Neural cell (in vitro differentiated cells): ENCODE results near the gene UMODL1. TPM values are rescaled to one million over a fixed set of nuclear protein-coding genes. Genes with fewer than 3 reads are reported as not detected.
A peak's percentile ranks its signal among the peaks of the same experiment; 100 is the strongest.

Source experiments
- H2AFZ ChIP-seq: fragments of 200-600, 300-800 bp; sonication (generic), shearing (Covaris generic); 2 replicates; pipeline ENCODE4 v1.6.0; 2014; ENCODE audit warnings: low read depth, mild to moderate bottlenecking, antibody characterized with exemption, low read length, moderate library complexity
- H3F3A ChIP-seq: fragments of 200-600 bp; shearing (Covaris generic); 2 replicates; pipeline ENCODE4 v1.6.1; 2016; ENCODE audit warnings: mild to moderate bottlenecking, moderate library complexity, mixed read lengths, antibody characterized with exemption, low read length; ENCODE audit not compliant: insufficient read depth, poor library complexity, severe bottlenecking
- H3K27ac ChIP-seq: fragments of 200-600, 300-800 bp; sonication (generic), shearing (Covaris generic); 2 replicates; pipeline ENCODE4 v1.5.1; 2014; ENCODE audit warnings: mild to moderate bottlenecking, low read length, moderate library complexity
- H3K27me3 ChIP-seq: fragments of 300-800, 200-600 bp; sonication (generic), shearing (Covaris generic); 2 replicates; pipeline ENCODE4 v1.6.0; 2014; ENCODE audit warnings: mild to moderate bottlenecking, low read depth, low read length, moderate library complexity; ENCODE audit not compliant: insufficient read depth
- H3K36me3 ChIP-seq: fragments of 300-800, 200-600 bp; sonication (generic), shearing (Covaris generic); 2 replicates; pipeline ENCODE4 v1.5.1; 2014; ENCODE audit warnings: mild to moderate bottlenecking, antibody characterized with exemption, low read length, moderate library complexity; ENCODE audit not compliant: insufficient read depth
- H3K4me2 ChIP-seq: fragments of 300-800, 200-600 bp; sonication (generic), shearing (Covaris generic); 2 replicates; pipeline ENCODE4 v1.6.0; 2014; ENCODE audit warnings: mild to moderate bottlenecking, low read length
- H3K4me3 ChIP-seq: fragments of 300-800, 200-600 bp; sonication (generic), shearing (Covaris generic); 2 replicates; pipeline ENCODE4 v1.5.1; 2014; ENCODE audit warnings: mild to moderate bottlenecking, low read length, moderate library complexity
- H3K79me2 ChIP-seq: fragments of 200-600 bp; shearing (Covaris generic); replicated peaks from 2 replicates; pipeline ENCODE4 v1.6.0; 2014; ENCODE audit warnings: mild to moderate bottlenecking, low read length, moderate library complexity; ENCODE audit not compliant: insufficient read depth
- H3K9ac ChIP-seq: fragments of 300-800, 200-600 bp; sonication (generic), shearing (Covaris generic); 2 replicates; pipeline ENCODE4 v1.6.1; 2016; ENCODE audit warnings: mild to moderate bottlenecking, low read length, mixed read lengths
- H3K9me2 ChIP-seq: fragments of 200-600 bp; shearing (Covaris generic); 2 replicates; pipeline ENCODE4 v1.6.1; 2016; ENCODE audit warnings: mild to moderate bottlenecking, low read length, mixed read lengths; ENCODE audit not compliant: insufficient read depth
- H3K9me3 ChIP-seq: fragments of 200-600, 300-800 bp; sonication (generic), shearing (Covaris generic); 2 replicates; pipeline ENCODE4 v1.6.1; 2016; ENCODE audit warnings: mild to moderate bottlenecking, mixed run types, low read length, moderate library complexity, mixed read lengths
- H4K20me1 ChIP-seq: fragments of 200-600 bp; shearing (Covaris generic); 2 replicates; pipeline ENCODE4 v1.6.1; 2016; ENCODE audit warnings: mild to moderate bottlenecking, mixed run types; ENCODE audit not compliant: insufficient read depth
- EP300 ChIP-seq: fragments of 450-650 bp; conservative IDR thresholded peaks from 2 replicates; pipeline ENCODE4 v1.6.1; 2014; ENCODE audit warnings: antibody characterized with exemption, mild to moderate bottlenecking, moderate library complexity; ENCODE audit not compliant: poor library complexity, severe bottlenecking
- MXI1 ChIP-seq: fragments of 450-650 bp; conservative IDR thresholded peaks from 2 replicates; pipeline ENCODE4 v1.6.1; 2014; ENCODE audit warnings: antibody characterized with exemption, mild to moderate bottlenecking; ENCODE audit not compliant: poor library complexity, severe bottlenecking
- POLR2AphosphoS5 ChIP-seq: IDR thresholded peaks from 2 replicates; pipeline ENCODE4 v1.6.1; 2012
- RAD21 ChIP-seq: fragments of 450-650 bp; conservative IDR thresholded peaks from 2 replicates; pipeline ENCODE4 v1.6.1; 2014; ENCODE audit warnings: antibody characterized with exemption, mild to moderate bottlenecking, moderate library complexity
- SMC3 ChIP-seq: fragments of 450-650 bp; conservative IDR thresholded peaks from 2 replicates; pipeline ENCODE4 v1.6.1; 2014; ENCODE audit warnings: antibody characterized with exemption, mild to moderate bottlenecking, moderate library complexity; ENCODE audit not compliant: poor library complexity
- TAF1 ChIP-seq: IDR thresholded peaks from 2 replicates; pipeline ENCODE4 v1.6.1; 2012; ENCODE audit warnings: low read depth
- polyA plus RNA-seq: library from polyadenylated mRNA; depleted of rRNA; stranded (reverse); fragments of >200 nt; gene quantifications from 2 replicates; pipeline ENCODE4 v1.2.3, GENCODE V29; 2014
- TF ChIP-seq, protein P1 (sequence below): fragments of 450-650 bp; IDR thresholded peaks from 2 replicates; pipeline ENCODE4 v1.5.1; 2014; ENCODE audit warnings: antibody characterized with exemption, mild to moderate bottlenecking, moderate library complexity; ENCODE audit not compliant: poor library complexity, severe bottlenecking
- TF ChIP-seq, protein P2 (sequence below): IDR thresholded peaks from 2 replicates; pipeline ENCODE4 v1.6.1; 2012; ENCODE audit warnings: borderline replicate concordance

The UMODL1 gene
- polyA plus RNA-seq, 1 donor from 2014 or later, result 0.11 TPM

DNA sequence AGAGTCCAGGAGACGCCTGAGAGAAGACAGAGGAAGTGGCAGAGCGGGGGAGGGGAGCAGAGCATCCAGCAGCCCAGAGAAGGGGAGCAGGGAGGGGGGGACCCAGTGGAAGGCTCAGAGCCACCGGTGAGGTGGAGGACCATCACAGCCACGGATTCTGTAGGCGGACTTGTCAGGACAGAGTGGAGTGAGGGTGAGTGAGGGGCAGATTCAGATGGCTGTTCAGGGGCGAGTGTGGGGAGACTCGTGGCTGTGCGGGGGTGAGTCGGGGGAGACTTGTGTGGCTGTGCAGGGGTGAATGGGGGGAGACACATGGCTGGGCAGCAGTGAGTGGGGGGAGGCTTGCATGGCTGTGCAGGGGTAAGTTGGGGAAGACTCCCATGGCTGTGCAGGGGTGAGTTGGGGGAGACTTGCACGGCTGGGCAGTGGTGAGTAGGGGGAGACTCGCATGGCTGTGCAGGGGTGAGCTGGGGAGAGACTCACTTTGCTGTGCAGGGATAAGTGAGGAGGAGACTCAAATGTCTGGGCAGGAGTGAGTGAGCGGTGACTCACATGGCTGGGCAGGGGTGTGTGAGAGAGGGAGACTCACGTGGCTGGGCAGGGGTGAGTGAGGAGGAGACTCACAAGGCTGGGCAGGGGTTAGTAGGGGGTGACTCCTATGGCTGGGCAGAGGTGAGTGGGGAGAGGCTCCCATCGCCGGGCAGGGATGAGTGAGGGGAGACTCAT, 91.0 kb downstream of the UMODL1 start:
- no peaks in the 10 kb centered on the region for H4K20me1 ChIP-seq
- no peak overlapping the region for H3K4me3 ChIP-seq
- H3F3A ChIP-seq, result no peaks in the 10 kb centered on the region
- H3K9me2 ChIP-seq, result no peaks in the 10 kb centered on the region
- no peaks in the 10 kb centered on the region for H3K27me3 ChIP-seq
- no peak overlapping the region for H3K27ac ChIP-seq
- peak overlapping the region; percentile 29 for H3K9ac ChIP-seq
- no peaks in the 10 kb centered on the region for H3K36me3 ChIP-seq
- no peaks in the 10 kb centered on the region for H3K9me3 ChIP-seq
- H3K79me2 ChIP-seq, result no peaks in the 10 kb centered on the region
- no peak overlapping the region for H3K4me2 ChIP-seq
- TF ChIP-seq RAD21, result no peak
- no peak for TF ChIP-seq EP300
- no peak for TF ChIP-seq TAF1
- TF ChIP-seq, protein P1, sequence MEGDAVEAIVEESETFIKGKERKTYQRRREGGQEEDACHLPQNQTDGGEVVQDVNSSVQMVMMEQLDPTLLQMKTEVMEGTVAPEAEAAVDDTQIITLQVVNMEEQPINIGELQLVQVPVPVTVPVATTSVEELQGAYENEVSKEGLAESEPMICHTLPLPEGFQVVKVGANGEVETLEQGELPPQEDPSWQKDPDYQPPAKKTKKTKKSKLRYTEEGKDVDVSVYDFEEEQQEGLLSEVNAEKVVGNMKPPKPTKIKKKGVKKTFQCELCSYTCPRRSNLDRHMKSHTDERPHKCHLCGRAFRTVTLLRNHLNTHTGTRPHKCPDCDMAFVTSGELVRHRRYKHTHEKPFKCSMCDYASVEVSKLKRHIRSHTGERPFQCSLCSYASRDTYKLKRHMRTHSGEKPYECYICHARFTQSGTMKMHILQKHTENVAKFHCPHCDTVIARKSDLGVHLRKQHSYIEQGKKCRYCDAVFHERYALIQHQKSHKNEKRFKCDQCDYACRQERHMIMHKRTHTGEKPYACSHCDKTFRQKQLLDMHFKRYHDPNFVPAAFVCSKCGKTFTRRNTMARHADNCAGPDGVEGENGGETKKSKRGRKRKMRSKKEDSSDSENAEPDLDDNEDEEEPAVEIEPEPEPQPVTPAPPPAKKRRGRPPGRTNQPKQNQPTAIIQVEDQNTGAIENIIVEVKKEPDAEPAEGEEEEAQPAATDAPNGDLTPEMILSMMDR, result no peak
- TF ChIP-seq MXI1, result no peak
- H2AFZ ChIP-seq, result peak overlapping the region; percentile 37

DNA sequence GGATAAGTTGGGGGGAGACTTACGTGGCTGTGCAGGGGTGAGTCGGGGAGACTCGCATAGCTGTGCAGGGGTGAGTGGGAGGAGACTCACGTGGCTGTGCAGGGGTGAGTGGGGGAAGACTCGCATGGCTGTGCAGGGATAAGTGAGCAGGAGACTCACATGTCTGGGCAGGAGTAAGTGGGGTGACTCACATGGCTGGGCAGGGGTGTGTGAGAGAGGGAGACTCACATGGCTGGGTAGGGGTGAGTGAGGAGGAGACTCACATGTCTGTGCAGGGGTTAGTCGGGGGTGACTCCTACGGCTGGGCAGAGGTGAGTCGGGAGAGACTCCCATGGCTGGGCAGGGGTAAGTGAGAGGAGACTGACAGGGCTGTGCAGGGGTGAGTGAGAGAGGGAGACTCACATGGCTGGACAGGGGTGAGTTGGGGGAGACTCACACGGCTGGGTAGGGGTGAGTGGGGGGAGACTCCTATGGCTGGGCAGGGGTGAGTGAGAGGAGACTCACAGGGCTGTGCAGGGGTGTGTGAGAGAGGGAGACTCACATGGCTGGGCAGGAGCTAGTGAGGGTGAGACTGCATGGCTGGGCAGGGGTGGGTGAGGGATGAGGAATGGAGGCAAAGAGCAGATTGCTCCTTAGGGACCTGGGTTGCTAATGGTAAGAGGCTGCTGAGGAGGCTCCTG, 91.9 kb downstream of the UMODL1 start:
- H3K36me3 ChIP-seq, result no peaks in the 10 kb centered on the region
- H3K27ac ChIP-seq, result no peak overlapping the region
- H3K9me3 ChIP-seq, result no peaks in the 10 kb centered on the region
- H3K4me2 ChIP-seq, result no peak overlapping the region
- H3K9ac ChIP-seq, result no peak overlapping the region
- H3K27me3 ChIP-seq, result no peaks in the 10 kb centered on the region
- TF ChIP-seq POLR2AphosphoS5 (no peak), MXI1 (no peak), EP300 (no peak), TAF1 (no peak), RAD21 (no peak), SMC3 (no peak)
- TF ChIP-seq, protein P1, result no peak
- TF ChIP-seq, protein P2, sequence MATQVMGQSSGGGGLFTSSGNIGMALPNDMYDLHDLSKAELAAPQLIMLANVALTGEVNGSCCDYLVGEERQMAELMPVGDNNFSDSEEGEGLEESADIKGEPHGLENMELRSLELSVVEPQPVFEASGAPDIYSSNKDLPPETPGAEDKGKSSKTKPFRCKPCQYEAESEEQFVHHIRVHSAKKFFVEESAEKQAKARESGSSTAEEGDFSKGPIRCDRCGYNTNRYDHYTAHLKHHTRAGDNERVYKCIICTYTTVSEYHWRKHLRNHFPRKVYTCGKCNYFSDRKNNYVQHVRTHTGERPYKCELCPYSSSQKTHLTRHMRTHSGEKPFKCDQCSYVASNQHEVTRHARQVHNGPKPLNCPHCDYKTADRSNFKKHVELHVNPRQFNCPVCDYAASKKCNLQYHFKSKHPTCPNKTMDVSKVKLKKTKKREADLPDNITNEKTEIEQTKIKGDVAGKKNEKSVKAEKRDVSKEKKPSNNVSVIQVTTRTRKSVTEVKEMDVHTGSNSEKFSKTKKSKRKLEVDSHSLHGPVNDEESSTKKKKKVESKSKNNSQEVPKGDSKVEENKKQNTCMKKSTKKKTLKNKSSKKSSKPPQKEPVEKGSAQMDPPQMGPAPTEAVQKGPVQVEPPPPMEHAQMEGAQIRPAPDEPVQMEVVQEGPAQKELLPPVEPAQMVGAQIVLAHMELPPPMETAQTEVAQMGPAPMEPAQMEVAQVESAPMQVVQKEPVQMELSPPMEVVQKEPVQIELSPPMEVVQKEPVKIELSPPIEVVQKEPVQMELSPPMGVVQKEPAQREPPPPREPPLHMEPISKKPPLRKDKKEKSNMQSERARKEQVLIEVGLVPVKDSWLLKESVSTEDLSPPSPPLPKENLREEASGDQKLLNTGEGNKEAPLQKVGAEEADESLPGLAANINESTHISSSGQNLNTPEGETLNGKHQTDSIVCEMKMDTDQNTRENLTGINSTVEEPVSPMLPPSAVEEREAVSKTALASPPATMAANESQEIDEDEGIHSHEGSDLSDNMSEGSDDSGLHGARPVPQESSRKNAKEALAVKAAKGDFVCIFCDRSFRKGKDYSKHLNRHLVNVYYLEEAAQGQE, result no peak
- no peak overlapping the region for H3K4me3 ChIP-seq
- no peaks in the 10 kb centered on the region for H3K79me2 ChIP-seq
- no peaks in the 10 kb centered on the region for H3K9me2 ChIP-seq
- no peaks in the 10 kb centered on the region for H3F3A ChIP-seq
- H2AFZ ChIP-seq, result no peak overlapping the region
- H4K20me1 ChIP-seq, result no peaks in the 10 kb centered on the region
